Endothelial cell of umbilical vein (primary cell): Measurements from ENCODE around the gene LIN28B. TPM values are rescaled to one million over a fixed set of nuclear protein-coding genes. Genes with fewer than 3 reads are reported as not detected.
A peak's percentile ranks its signal among the peaks of the same experiment; 100 is the strongest.

Source experiments
- BruUV-seq: library from RNA; stranded (reverse); fragments of 400-500 nt; replicated peaks from 2 replicates; lab custom pipeline; 2021; lab: Mats Ljungman, UMichigan
- CTCF ChIA-PET: fragments of 300-600, 350-600 bp; sonication (Branson Sonifier 250); formaldehyde crosslinking; loops from one replicate; lab custom pipeline; 2021; ENCODE audit warnings: antibody characterized with exemption, inconsistent platforms; lab: Charles Lee
- POLR2A ChIA-PET: fragments of 300-600, 350-600 bp; sonication (Branson Sonifier 250); formaldehyde crosslinking; loops from one replicate; lab custom pipeline; 2021; ENCODE audit warnings: antibody characterized with exemption, inconsistent platforms; lab: Charles Lee
- DNase-seq: peaks from one replicate; pipeline ENCODE4 v3.0.0-alpha.2; 2011; ENCODE audit warnings: low read depth, low spot score
- FAIRE-seq: peaks from 2 replicates; lab custom pipeline; 2011; peaks lifted over from hg19 to GRCh38; lab: Jason Lieb, UNC
- H2AFZ ChIP-seq: 2 replicates; pipeline ENCODE4 v1.6.0; 2012; ENCODE audit warnings: low read depth, low read length, control low read depth, inconsistent platforms
- H3K27ac ChIP-seq: 2 replicates; pipeline ENCODE4 v1.5.1; 2011; ENCODE audit warnings: low read depth, mild to moderate bottlenecking, control low read depth, low read length, moderate library complexity; ENCODE audit not compliant: insufficient read depth
- H3K27me3 ChIP-seq, 2 experiments: 2 replicates each; pipeline versions ENCODE4 v1.6.0 to v1.6.1; 2011; ENCODE audit warnings: low read length in 2 of 2, mixed read lengths in 1 of 2; ENCODE audit not compliant: control insufficient read depth in 2 of 2, insufficient read depth in 2 of 2
- H3K36me3 ChIP-seq, 2 experiments: 2 replicates in 1 of 2; 3 replicates in 1 of 2; pipeline ENCODE4 v1.5.1; 2011; ENCODE audit warnings: low read length in 2 of 2, mild to moderate bottlenecking in 1 of 2, moderate library complexity in 1 of 2; ENCODE audit not compliant: control insufficient read depth in 2 of 2, insufficient read depth in 2 of 2; ENCODE audit errors: extremely low read depth in 1 of 2
- H3K4me1 ChIP-seq: 3 replicates; pipeline ENCODE4 v1.5.1; 2011; ENCODE audit warnings: mild to moderate bottlenecking, low read length; ENCODE audit not compliant: control insufficient read depth, insufficient read depth; ENCODE audit errors: extremely low read depth
- H3K4me2 ChIP-seq: 2 replicates; pipeline ENCODE4 v1.6.1; 2011; ENCODE audit warnings: low read length, control low read depth, mixed read lengths; ENCODE audit not compliant: insufficient read depth
- H3K4me3 ChIP-seq, 3 experiments: fragments of 200-600 bp in 1 of 3; sonication (generic), shearing (Covaris generic) in 1 of 3; replicated peaks in 1 of 3; 2 replicates each; pipeline ENCODE4 v1.5.1; 2011 to 2016; ENCODE audit warnings: control low read depth in 3 of 3, low read length in 3 of 3, mild to moderate bottlenecking in 2 of 3, inconsistent platforms in 1 of 3, low read depth in 1 of 3, moderate library complexity in 1 of 3; ENCODE audit not compliant: insufficient read depth in 1 of 3
- H3K79me2 ChIP-seq: 2 replicates; pipeline ENCODE4 v1.6.0; 2012; ENCODE audit warnings: low read length, inconsistent platforms; ENCODE audit not compliant: control insufficient read depth, insufficient read depth
- H3K9ac ChIP-seq: replicated peaks from 2 replicates; pipeline ENCODE3; 2011; ENCODE audit warnings: low read length, control low read depth; ENCODE audit not compliant: insufficient read depth; ENCODE audit errors: extremely low read depth
- H3K9me1 ChIP-seq: replicated peaks from 3 replicates; pipeline ENCODE4 v1.6.0; 2011; ENCODE audit warnings: mild to moderate bottlenecking, low read length; ENCODE audit not compliant: control insufficient read depth, insufficient read depth; ENCODE audit errors: extremely low read depth
- H3K9me3 ChIP-seq: replicated peaks from 2 replicates; pipeline ENCODE4 v1.5.1; 2012; ENCODE audit warnings: low read length, inconsistent platforms; ENCODE audit not compliant: control insufficient read depth, insufficient read depth
- H4K20me1 ChIP-seq: replicated peaks from 2 replicates; pipeline ENCODE3; 2011; ENCODE audit warnings: mild to moderate bottlenecking, low read length; ENCODE audit not compliant: control insufficient read depth, insufficient read depth; ENCODE audit errors: extremely low read depth
- JUN ChIP-seq: IDR thresholded peaks from 2 replicates; pipeline ENCODE4 v1.6.1; 2011; ENCODE audit warnings: borderline replicate concordance, low read depth; ENCODE audit not compliant: insufficient read length, insufficient read depth
- POLR2AphosphoS5 ChIP-seq: IDR thresholded peaks from 2 replicates; pipeline ENCODE4 v1.6.1; 2012; ENCODE audit warnings: low read depth, mild to moderate bottlenecking, control low read depth, low read length, moderate library complexity; ENCODE audit not compliant: insufficient read depth
- dilution Hi-C: fragments of 300-500 bp; cut with MboI; formaldehyde crosslinking; loops from one replicate; pipeline ENCODE4 v1.15.0; 2019; ENCODE audit warnings: low sequenced_read_pairs; ENCODE audit not compliant: extremely low pct_ligation_motif_present
- intact Hi-C: fragments of 100-400 bp; cut with micrococcal nuclease; formaldehyde crosslinking; loops from one replicate; pipeline ENCODE4 v1.10.0; 2022
- polyA plus RNA-seq, 4 experiments: library from polyadenylated mRNA; depleted of rRNA in 3 of 4; stranded (reverse) in 3 of 4; unstranded in 1 of 4; fragments of >200 nt; gene quantifications; 2 replicates each; pipeline versions ENCODE4 v1.2.1 to v1.2.3, GENCODE V29; 2011 to 2012; ENCODE audit warnings: missing spikeins in 1 of 4
- total RNA-seq: library from RNA; stranded (reverse); gene quantifications from 2 replicates; pipeline ENCODE4 v1.2.3, GENCODE V29; 2021
- TF ChIP-seq, protein P1 (sequence below), 2 donors: IDR thresholded peaks; 1 replicate in 1 of 2; 2 replicates in 1 of 2; pipeline ENCODE4 v1.5.1; 2011; ENCODE audit warnings: low read length in 2 of 2, mild to moderate bottlenecking in 2 of 2, moderate library complexity in 2 of 2, control low read depth in 1 of 2, inconsistent platforms in 1 of 2, low read depth in 1 of 2; ENCODE audit not compliant: insufficient read depth in 1 of 2; ENCODE audit errors: extremely low read depth in 1 of 2

LIN28B gene
- total and polyA plus RNA-seq, 2 donors (not counting 3 experiments of a cell fraction or from before 2014, with no cell fraction given) = not detected

GRCh38 chr6:105087571-105088211 lies 130.8 kb downstream of the LIN28B start:
- H3K9me1 ChIP-seq = no peaks in the 10 kb centered on the region
- H3K27me3 ChIP-seq = peaks cover 0 to 2% of the 10 kb centered on the region in 2 experiments
- CTCF ChIA-PET = interaction anchor here (0.6 to 6.5 kb wide), 62 partner anchors 8 to 811 kb away, joined by 3 to 160 read pairs (median 4); partner anchors contain the start of gene PREP
- dilution Hi-C loops (loop anchor here (25.0 kb wide), 1 partner anchor 325 kb away; the partner anchor contains the start of gene PREP), intact Hi-C loops (loop anchor here (1.0 to 5.0 kb wide), 4 partner anchors 230 to 337 kb away; partner anchors contain the start of gene PREP)
- no TSS peak for BruUV-seq
- POLR2A ChIA-PET = no interaction called here
- no peak overlapping the region for H2AFZ ChIP-seq
- H3K4me2 ChIP-seq = no peak overlapping the region
- H3K9me3 ChIP-seq = no peaks in the 10 kb centered on the region
- H3K4me3 ChIP-seq = no peak overlapping the region
- no peak overlapping the region for H3K9ac ChIP-seq
- no peaks in the 10 kb centered on the region for H4K20me1 ChIP-seq
- peak; percentile 12 for FAIRE-seq
- TF ChIP-seq, protein P1, sequence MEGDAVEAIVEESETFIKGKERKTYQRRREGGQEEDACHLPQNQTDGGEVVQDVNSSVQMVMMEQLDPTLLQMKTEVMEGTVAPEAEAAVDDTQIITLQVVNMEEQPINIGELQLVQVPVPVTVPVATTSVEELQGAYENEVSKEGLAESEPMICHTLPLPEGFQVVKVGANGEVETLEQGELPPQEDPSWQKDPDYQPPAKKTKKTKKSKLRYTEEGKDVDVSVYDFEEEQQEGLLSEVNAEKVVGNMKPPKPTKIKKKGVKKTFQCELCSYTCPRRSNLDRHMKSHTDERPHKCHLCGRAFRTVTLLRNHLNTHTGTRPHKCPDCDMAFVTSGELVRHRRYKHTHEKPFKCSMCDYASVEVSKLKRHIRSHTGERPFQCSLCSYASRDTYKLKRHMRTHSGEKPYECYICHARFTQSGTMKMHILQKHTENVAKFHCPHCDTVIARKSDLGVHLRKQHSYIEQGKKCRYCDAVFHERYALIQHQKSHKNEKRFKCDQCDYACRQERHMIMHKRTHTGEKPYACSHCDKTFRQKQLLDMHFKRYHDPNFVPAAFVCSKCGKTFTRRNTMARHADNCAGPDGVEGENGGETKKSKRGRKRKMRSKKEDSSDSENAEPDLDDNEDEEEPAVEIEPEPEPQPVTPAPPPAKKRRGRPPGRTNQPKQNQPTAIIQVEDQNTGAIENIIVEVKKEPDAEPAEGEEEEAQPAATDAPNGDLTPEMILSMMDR (IDR thresholded peaks at IDR 0.05; ENCODE audit: extremely low read depth in 1 of 2, insufficient read depth in 1 of 2, low read depth in 1 of 2, low read length in 2 of 2) = peak; percentile 52 to 59
- no peak for TF ChIP-seq JUN
- no peak for TF ChIP-seq POLR2AphosphoS5
- H3K27ac ChIP-seq = no peak overlapping the region
- no peaks in the 10 kb centered on the region for H3K4me1 ChIP-seq
- H3K36me3 ChIP-seq = no peaks in the 10 kb centered on the region
- DNase-seq = peak; percentile 54
- H3K79me2 ChIP-seq = no peaks in the 10 kb centered on the region
